ENCODE measurements around the gene CAPSL.

GRCh38 chr5:35863159-35863558 lies 75.3 kb downstream of the CAPSL start:
- TF ChIP-seq POLR2A (IDR thresholded peaks at IDR 0.05; ENCODE audit: low read depth, low read length) (no peak), EZH2 (IDR thresholded peaks at IDR 0.05; ENCODE audit: borderline replicate concordance, low read depth, low read length, severe bottlenecking) (no peak), POLR2AphosphoS5 (IDR thresholded peaks at IDR 0.05; ENCODE audit: insufficient read depth, low read depth, low read length) (no peak)
- TF ChIP-seq, protein P1, sequence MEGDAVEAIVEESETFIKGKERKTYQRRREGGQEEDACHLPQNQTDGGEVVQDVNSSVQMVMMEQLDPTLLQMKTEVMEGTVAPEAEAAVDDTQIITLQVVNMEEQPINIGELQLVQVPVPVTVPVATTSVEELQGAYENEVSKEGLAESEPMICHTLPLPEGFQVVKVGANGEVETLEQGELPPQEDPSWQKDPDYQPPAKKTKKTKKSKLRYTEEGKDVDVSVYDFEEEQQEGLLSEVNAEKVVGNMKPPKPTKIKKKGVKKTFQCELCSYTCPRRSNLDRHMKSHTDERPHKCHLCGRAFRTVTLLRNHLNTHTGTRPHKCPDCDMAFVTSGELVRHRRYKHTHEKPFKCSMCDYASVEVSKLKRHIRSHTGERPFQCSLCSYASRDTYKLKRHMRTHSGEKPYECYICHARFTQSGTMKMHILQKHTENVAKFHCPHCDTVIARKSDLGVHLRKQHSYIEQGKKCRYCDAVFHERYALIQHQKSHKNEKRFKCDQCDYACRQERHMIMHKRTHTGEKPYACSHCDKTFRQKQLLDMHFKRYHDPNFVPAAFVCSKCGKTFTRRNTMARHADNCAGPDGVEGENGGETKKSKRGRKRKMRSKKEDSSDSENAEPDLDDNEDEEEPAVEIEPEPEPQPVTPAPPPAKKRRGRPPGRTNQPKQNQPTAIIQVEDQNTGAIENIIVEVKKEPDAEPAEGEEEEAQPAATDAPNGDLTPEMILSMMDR (IDR thresholded peaks at IDR 0.05; ENCODE audit: extremely low read depth in 1 of 2, insufficient read depth in 1 of 2, low read depth in 1 of 2, low read length in 2 of 2), result no peak

Data from endothelial cell of umbilical vein (primary cell).